WERI-Rb-1 (cell line): ENCODE data around the gene DNAJC13.
"Not testable (repeated sequence)": the region's sequence is repeated elsewhere in the genome, so short reads cannot be mapped to it uniquely, and the experiment has no call there.

Source experiments
- DNase-seq: peaks from one replicate; pipeline ENCODE4 v3.0.0-alpha.2; 2020
- H3K27ac ChIP-seq: fragments of 250-450 bp; sonication (Bioruptor Pico); 2 replicates; pipeline ENCODE4 v1.5.1; 2020; ENCODE audit warnings: mild to moderate bottlenecking, moderate library complexity
- H3K27me3 ChIP-seq: fragments of 250-450 bp; sonication (Bioruptor Pico); 2 replicates; pipeline ENCODE4 v1.5.1; 2021; ENCODE audit warnings: mild to moderate bottlenecking, low read depth, moderate library complexity; ENCODE audit not compliant: insufficient read depth, severe bottlenecking
- H3K36me3 ChIP-seq: fragments of 250-450 bp; sonication (Bioruptor Pico); 2 replicates; pipeline ENCODE4 v1.5.1; 2020; ENCODE audit warnings: mild to moderate bottlenecking, moderate library complexity
- H3K4me3 ChIP-seq: 2 replicates; pipeline ENCODE4 v1.5.1; 2011; ENCODE audit warnings: low read depth, mild to moderate bottlenecking, control low read depth, low read length
- H3K9me3 ChIP-seq: fragments of 250-450 bp; sonication (Bioruptor Pico); 2 replicates; pipeline ENCODE4 v1.5.1; 2021; ENCODE audit warnings: mild to moderate bottlenecking, moderate library complexity; ENCODE audit not compliant: severe bottlenecking
- TF ChIP-seq, protein P1 (sequence below): IDR thresholded peaks from 2 replicates; pipeline ENCODE4 v1.5.1; 2011; ENCODE audit warnings: low read depth, mild to moderate bottlenecking, control low read depth, inconsistent platforms, low read length

Gene DNAJC13

DNA sequence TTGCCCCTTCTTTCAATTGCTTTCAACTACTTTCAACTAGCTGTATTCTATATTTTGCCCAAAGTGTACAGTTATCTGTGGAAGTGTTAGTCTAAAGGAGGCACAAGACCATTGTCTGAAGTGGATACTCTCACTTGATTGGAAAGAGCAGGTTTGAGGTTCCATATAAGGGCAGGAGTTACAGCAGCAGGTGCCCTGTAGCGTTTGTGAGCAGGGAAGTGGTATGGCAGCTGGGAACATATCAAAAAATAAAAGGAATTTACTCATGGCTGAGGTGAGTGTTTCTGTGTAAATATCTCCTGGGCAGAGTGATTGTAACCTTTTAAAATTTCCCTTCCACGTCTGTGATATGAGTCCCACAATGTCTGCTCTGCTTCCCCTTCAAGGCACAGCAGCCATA, 38.5 kb upstream of the DNAJC13 start:
- H3K9me3 ChIP-seq, result no peaks in the 10 kb centered on the region
- TF ChIP-seq, protein P1, sequence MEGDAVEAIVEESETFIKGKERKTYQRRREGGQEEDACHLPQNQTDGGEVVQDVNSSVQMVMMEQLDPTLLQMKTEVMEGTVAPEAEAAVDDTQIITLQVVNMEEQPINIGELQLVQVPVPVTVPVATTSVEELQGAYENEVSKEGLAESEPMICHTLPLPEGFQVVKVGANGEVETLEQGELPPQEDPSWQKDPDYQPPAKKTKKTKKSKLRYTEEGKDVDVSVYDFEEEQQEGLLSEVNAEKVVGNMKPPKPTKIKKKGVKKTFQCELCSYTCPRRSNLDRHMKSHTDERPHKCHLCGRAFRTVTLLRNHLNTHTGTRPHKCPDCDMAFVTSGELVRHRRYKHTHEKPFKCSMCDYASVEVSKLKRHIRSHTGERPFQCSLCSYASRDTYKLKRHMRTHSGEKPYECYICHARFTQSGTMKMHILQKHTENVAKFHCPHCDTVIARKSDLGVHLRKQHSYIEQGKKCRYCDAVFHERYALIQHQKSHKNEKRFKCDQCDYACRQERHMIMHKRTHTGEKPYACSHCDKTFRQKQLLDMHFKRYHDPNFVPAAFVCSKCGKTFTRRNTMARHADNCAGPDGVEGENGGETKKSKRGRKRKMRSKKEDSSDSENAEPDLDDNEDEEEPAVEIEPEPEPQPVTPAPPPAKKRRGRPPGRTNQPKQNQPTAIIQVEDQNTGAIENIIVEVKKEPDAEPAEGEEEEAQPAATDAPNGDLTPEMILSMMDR, result no peak
- no peak overlapping the region for H3K4me3 ChIP-seq
- H3K27ac ChIP-seq, result no peak overlapping the region
- no peak for DNase-seq
- no peaks in the 10 kb centered on the region for H3K27me3 ChIP-seq
- H3K36me3 ChIP-seq, result no peaks in the 10 kb centered on the region

- Histone ChIP-seq H3K9me3 (no peaks in the 10 kb centered on the region), H3K4me3 (no peak overlapping the region), H3K27me3 (no peaks in the 10 kb centered on the region), H3K36me3 (no peaks in the 10 kb centered on the region), H3K27ac (no peak overlapping the region)
- DNase-seq, result no peak
- TF ChIP-seq, protein P1, result no peak
These were observed 36.4 kb upstream of the DNAJC13 start for GRCh38 chr3:132380920-132381319.

- Histone ChIP-seq H3K27me3 (no peaks in the 10 kb centered on the region), H3K27ac (no peak overlapping the region), H3K4me3 (no peak overlapping the region), H3K9me3 (no peaks in the 10 kb centered on the region), H3K36me3 (no peaks in the 10 kb centered on the region)
- TF ChIP-seq, protein P1, result no peak
- no peak for DNase-seq
These were observed 35.9 kb upstream of the DNAJC13 start for GRCh38 chr3:132381348-132381944.

DNA sequence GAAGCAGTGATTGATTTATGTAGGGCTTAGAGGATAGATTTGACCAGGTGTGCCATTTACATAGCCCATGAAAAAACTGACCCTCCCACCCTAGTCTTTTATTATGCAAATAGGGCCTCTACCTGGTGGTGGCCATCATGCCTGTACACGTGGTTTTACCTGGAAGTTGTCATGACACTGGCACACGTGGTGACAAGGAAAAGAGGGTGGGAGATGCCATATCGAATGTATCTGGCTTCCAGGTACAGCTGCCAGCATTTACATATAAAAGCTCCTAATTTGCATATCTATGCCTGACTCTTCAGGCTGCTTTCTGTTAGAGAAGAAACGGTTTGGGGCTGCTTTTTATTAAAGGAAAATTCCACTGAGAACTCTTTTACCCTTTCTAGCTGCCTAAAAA, 35.0 kb upstream of the DNAJC13 start:
- DNase-seq, result no peak
- TF ChIP-seq, protein P1, result no peak
- H3K9me3 ChIP-seq, result no peaks in the 10 kb centered on the region
- H3K36me3 ChIP-seq, result no peaks in the 10 kb centered on the region
- H3K27ac ChIP-seq, result no peak overlapping the region
- no peaks in the 10 kb centered on the region for H3K27me3 ChIP-seq
- H3K4me3 ChIP-seq, result no peak overlapping the region

DNA sequence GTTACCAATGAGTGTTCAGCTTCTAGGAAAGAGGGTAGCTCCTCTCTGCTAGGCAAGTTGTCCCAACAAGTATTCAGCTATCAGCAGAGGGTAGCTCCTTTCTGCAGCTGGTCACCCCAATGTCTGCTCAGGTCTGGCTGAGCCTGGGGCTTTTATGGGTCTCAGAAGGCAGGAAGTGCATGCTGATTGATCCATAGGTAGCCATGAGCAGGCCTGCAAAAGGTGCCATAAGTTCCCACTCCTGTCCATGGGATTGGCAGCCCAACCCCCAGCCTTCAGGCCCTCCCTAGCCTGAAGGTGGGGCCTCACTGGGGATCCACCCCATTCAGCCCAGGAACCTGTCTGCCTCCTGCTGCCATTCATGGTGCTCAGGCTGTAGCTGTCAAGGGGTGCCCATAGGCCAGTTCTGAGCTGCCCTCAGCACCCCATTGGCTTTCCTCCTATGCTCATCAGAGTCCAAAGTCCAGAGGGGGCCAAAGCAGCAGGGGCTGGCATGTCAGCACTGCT, 34.6 kb upstream of the DNAJC13 start:
- Histone ChIP-seq H3K4me3 (no peak overlapping the region), H3K36me3 (no peaks in the 10 kb centered on the region), H3K9me3 (no peaks in the 10 kb centered on the region), H3K27ac (no peak overlapping the region), H3K27me3 (no peaks in the 10 kb centered on the region)
- TF ChIP-seq, protein P1, result no peak
- DNase-seq, result no peak

DNA sequence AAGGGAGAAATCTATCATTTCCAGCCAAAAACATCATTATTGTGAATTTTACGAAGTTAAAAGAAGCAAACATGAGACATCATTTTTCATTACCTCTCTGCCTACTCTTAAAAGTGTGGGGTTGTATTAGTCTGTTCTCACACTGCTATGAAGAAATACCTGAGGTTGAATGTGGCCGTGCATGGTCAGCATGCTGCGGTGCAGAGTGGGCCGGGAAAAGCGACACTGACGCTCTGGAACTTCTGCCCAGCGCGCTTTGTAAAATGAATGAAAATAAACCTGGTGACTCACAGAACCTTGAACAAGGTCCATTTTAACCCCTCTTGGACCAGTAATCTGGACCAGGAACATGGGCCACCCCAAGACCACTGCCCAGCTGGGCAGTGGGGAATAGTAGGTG, 31.0 kb upstream of the DNAJC13 start:
- DNase-seq, result no peak
- TF ChIP-seq, protein P1, result no peak

DNA sequence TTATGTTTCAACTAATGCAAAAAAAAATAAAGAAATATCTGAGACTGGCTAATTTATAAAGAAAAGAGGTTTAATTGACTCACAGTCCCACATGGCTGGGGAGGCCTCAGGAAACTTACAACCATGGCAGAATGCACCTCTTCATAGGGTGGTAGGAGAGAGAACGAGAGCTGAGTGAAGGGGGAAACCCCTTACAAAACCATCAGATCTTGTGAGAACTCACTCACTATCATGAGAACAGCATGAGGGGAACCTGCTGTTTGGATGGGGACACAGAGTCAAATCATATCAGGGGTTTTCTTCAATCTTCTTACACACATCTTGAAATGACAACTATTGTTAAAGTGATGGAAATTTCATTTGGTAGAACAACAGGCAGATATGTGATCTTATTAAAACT, 24.6 kb upstream of the DNAJC13 start:
- not testable (repeated sequence) for H3K27ac ChIP-seq, DNase-seq

More for the DNA sequence above, 31.0 kb upstream of the DNAJC13 start:
- Histone ChIP-seq H3K36me3 (no peaks in the 10 kb centered on the region), H3K27ac (no peak overlapping the region), H3K4me3 (no peak overlapping the region), H3K27me3 (no peaks in the 10 kb centered on the region), H3K9me3 (no peaks in the 10 kb centered on the region)

More for the DNA sequence above, 24.6 kb upstream of the DNAJC13 start:
- H3K9me3 ChIP-seq, H3K4me3 ChIP-seq, H3K36me3 ChIP-seq, H3K27me3 ChIP-seq: not testable (repeated sequence)
